Mesothelial cell of epicardium (in vitro differentiated cells): ENCODE measurements around the gene MED8. TPM values are rescaled to one million over a fixed set of nuclear protein-coding genes. Genes with fewer than 3 reads are reported as not detected.

ENCODE experiments used
- DNase-seq, 2 experiments: peaks; one replicate each; pipeline ENCODE4 v3.0.0; 2021; ENCODE audit warnings: low spot score in 2 of 2; ENCODE audit not compliant: unreplicated experiment in 2 of 2
- H3K27ac Mint-ChIP-seq: 2 replicates; pipeline ENCODE4 v1.8.0; 2021; ENCODE audit warnings: mixed read lengths
- H3K27me3 Mint-ChIP-seq: 2 replicates; pipeline ENCODE4 v1.8.0; 2021; ENCODE audit warnings: low read depth, mixed read lengths
- H3K36me3 Mint-ChIP-seq: 2 replicates; pipeline ENCODE4 v1.8.0; 2021; ENCODE audit warnings: mixed read lengths
- H3K4me1 Mint-ChIP-seq: 2 replicates; pipeline ENCODE4 v1.8.0; 2021; ENCODE audit warnings: mixed read lengths
- H3K4me3 Mint-ChIP-seq: 2 replicates; pipeline ENCODE4 v1.8.0; 2021; ENCODE audit warnings: mild to moderate bottlenecking, moderate library complexity, mixed read lengths
- H3K9me3 Mint-ChIP-seq: 2 replicates; pipeline ENCODE4 v1.8.0; 2021; ENCODE audit warnings: mixed read lengths
- total RNA-seq: library from RNA; stranded (reverse); gene quantifications from 3 replicates; pipeline ENCODE4 v1.2.1, GENCODE V29; 2021
- TF ChIP-seq, protein P1 (sequence below): fragments of 200-600 bp; sonication (generic); IDR thresholded peaks from one replicate; pipeline ENCODE4 v1.5.0; 2021; ENCODE audit warnings: antibody characterized with exemption; ENCODE audit not compliant: unreplicated experiment

The MED8 gene
- total RNA-seq, 1 donor from 2014 or later, result 30.4 TPM

DNA sequence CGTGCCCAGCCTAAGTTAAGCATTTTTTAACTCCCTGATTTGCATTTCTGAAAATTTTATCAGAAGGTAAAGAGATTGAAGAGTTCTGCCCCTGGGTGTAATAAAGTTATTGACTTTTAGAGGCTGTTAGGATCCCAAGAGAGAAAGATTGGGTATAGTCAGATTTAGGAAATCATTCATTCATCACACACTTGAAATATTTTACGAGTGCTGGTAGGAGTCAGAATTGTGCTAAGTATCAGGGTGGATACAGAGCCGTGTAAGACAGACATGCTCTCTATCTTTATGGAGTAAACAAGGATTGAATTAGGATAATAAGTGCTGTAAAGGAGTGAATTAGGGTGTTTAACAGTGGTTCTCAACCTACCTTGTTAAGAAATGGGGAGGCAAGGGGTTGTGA is 3.1 kb upstream of the MED8 start:
- peaks cover 4% of the 10 kb centered on the region for H3K36me3 Mint-ChIP-seq
- peaks cover 24% of the 10 kb centered on the region for H3K4me1 Mint-ChIP-seq
- no peak for DNase-seq
- TF ChIP-seq, protein P1, sequence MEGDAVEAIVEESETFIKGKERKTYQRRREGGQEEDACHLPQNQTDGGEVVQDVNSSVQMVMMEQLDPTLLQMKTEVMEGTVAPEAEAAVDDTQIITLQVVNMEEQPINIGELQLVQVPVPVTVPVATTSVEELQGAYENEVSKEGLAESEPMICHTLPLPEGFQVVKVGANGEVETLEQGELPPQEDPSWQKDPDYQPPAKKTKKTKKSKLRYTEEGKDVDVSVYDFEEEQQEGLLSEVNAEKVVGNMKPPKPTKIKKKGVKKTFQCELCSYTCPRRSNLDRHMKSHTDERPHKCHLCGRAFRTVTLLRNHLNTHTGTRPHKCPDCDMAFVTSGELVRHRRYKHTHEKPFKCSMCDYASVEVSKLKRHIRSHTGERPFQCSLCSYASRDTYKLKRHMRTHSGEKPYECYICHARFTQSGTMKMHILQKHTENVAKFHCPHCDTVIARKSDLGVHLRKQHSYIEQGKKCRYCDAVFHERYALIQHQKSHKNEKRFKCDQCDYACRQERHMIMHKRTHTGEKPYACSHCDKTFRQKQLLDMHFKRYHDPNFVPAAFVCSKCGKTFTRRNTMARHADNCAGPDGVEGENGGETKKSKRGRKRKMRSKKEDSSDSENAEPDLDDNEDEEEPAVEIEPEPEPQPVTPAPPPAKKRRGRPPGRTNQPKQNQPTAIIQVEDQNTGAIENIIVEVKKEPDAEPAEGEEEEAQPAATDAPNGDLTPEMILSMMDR, result no peak
- H3K4me3 Mint-ChIP-seq, result no peak overlapping the region
- no peak overlapping the region for H3K27ac Mint-ChIP-seq
- no peaks in the 10 kb centered on the region for H3K27me3 Mint-ChIP-seq
- no peaks in the 10 kb centered on the region for H3K9me3 Mint-ChIP-seq

GRCh38 chr1:43388613-43389012 is 987 bp downstream of the MED8 start:
- peak overlapping the region; percentile 98 for H3K4me3 Mint-ChIP-seq
- TF ChIP-seq, protein P1, result no peak
- H3K36me3 Mint-ChIP-seq, result peaks cover 9% of the 10 kb centered on the region
- H3K9me3 Mint-ChIP-seq, result no peaks in the 10 kb centered on the region
- H3K27me3 Mint-ChIP-seq, result no peaks in the 10 kb centered on the region
- H3K4me1 Mint-ChIP-seq, result peaks cover 26% of the 10 kb centered on the region
- H3K27ac Mint-ChIP-seq, result peak overlapping the region; percentile 99
- no peak for DNase-seq

DNA sequence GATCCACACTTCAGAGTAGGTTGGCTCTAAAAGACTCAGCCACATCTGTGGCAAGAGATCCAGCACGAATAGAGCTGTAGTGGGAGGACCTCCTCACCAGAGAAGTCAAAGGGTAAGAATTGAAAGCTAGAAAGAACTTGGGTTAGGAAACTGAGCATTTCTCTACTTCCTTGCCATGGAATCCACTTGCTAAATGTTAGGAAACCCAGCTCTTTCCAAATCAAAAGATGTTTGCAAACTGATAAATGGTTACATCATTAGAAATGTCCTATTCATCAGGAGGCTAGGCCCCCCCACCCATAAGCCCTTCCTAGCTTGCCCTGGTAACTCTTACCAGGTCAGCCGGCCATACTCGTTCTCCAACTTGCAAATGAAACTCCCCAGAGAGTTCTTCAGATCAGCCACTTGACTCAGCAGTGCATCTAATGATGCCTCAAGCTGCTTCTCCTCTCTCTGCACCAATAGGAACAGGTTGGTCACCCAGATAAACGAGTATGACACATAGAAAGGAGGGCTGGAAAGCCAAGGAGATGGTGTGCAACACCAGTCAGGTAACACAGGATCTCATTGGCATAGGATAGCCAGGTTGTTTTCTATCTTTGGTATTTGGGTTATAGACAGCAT is 1.5 kb downstream of the MED8 start:
- no peak for DNase-seq
- Mint-ChIP-seq H3K27ac (no peak overlapping the region), H3K9me3 (no peaks in the 10 kb centered on the region), H3K4me1 (peaks cover 26% of the 10 kb centered on the region), H3K36me3 (peaks cover 9% of the 10 kb centered on the region), H3K27me3 (no peaks in the 10 kb centered on the region), H3K4me3 (peak overlapping the region; percentile 98)
- TF ChIP-seq, protein P1, result no peak

GRCh38 chr1:43386676-43387075 is 2.9 kb downstream of the MED8 start:
- H3K4me1 Mint-ChIP-seq, result peaks cover 26% of the 10 kb centered on the region
- no peak overlapping the region for H3K4me3 Mint-ChIP-seq
- no peak for DNase-seq
- TF ChIP-seq, protein P1, result no peak
- peaks cover 9% of the 10 kb centered on the region for H3K36me3 Mint-ChIP-seq
- H3K9me3 Mint-ChIP-seq, result no peaks in the 10 kb centered on the region
- H3K27ac Mint-ChIP-seq, result no peak overlapping the region
- H3K27me3 Mint-ChIP-seq, result no peaks in the 10 kb centered on the region

DNA sequence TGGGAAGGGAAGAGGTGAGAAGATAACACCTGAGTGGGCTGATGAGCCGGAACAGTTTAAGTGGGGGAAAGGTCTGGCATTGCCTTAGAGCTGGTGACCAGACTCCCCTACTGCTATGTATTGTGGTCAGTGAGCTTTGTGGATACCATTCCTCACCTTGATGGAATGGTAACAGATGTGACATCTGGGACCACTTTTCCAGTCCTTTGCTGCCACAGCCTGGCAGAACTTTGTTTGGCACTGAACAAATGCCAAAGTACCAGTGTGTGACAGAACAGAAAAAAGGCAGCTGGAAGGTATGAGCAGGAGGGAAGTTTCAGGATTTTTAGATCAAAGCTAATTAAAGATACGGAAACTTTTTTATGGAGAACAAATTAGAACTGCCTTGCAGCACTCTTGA is 6.2 kb downstream of the MED8 start:
- Mint-ChIP-seq H3K27me3 (no peaks in the 10 kb centered on the region), H3K4me3 (no peak overlapping the region), H3K27ac (no peak overlapping the region), H3K36me3 (peaks cover 15% of the 10 kb centered on the region), H3K9me3 (no peaks in the 10 kb centered on the region), H3K4me1 (peaks cover 4% of the 10 kb centered on the region)
- no peak for DNase-seq
- TF ChIP-seq, protein P1, result no peak
